Measurements from ENCODE around the gene RHOV.

The RHOV gene

GRCh38 chr15:40836020-40836419 lies 38.0 kb downstream of the RHOV start:
- no peaks in the 10 kb centered on the region for H3K4me1 ChIP-seq (ENCODE audit: control insufficient read depth, low read length)
- H3F3A ChIP-seq (ENCODE audit: control insufficient read depth, insufficient read depth) = no peaks in the 10 kb centered on the region
- no peak for TF ChIP-seq EZH2phosphoT487 (IDR thresholded peaks at IDR 0.05; ENCODE audit: borderline replicate concordance, low read length)
- no peak for TF ChIP-seq CTCF (IDR thresholded peaks at IDR 0.05; ENCODE audit: low read depth, low read length, poor library complexity, severe bottlenecking)
- H4K20me1 ChIP-seq (ENCODE audit: control insufficient read depth, insufficient read depth, low read depth, low read length) = no peaks in the 10 kb centered on the region
- H3K79me2 ChIP-seq (ENCODE audit: control insufficient read depth, low read length) = no peaks in the 10 kb centered on the region
- H3K36me3 ChIP-seq (ENCODE audit: control insufficient read depth, low read length) = no peaks in the 10 kb centered on the region
- no peak overlapping the region for H3K27ac ChIP-seq (ENCODE audit: low read depth, low read length)
- H3K9me2 ChIP-seq (replicated peaks; ENCODE audit: control insufficient read depth, low read length) = no peaks in the 10 kb centered on the region
- no peak overlapping the region for H3K4me2 ChIP-seq (ENCODE audit: low read length)
- H3K27me3 ChIP-seq (ENCODE audit: control insufficient read depth, low read length) = no peaks in the 10 kb centered on the region
- H3K4me3 ChIP-seq (ENCODE audit: low read length) = no peak overlapping the region
- H3K9me3 ChIP-seq (ENCODE audit: control insufficient read depth, insufficient read depth, low read length) = no peaks in the 10 kb centered on the region

- Histone ChIP-seq H3K27ac (ENCODE audit: low read depth, low read length) (no peak overlapping the region), H3K4me3 (ENCODE audit: low read length) (no peak overlapping the region), H3K9me3 (ENCODE audit: control insufficient read depth, insufficient read depth, low read length) (no peaks in the 10 kb centered on the region), H3K36me3 (ENCODE audit: control insufficient read depth, low read length) (no peaks in the 10 kb centered on the region), H3K27me3 (ENCODE audit: control insufficient read depth, low read length) (no peaks in the 10 kb centered on the region), H3K9me2 (replicated peaks; ENCODE audit: control insufficient read depth, low read length) (no peaks in the 10 kb centered on the region), H3K79me2 (ENCODE audit: control insufficient read depth, low read length) (no peaks in the 10 kb centered on the region), H3K4me1 (ENCODE audit: control insufficient read depth, low read length) (no peaks in the 10 kb centered on the region), H4K20me1 (ENCODE audit: control insufficient read depth, insufficient read depth, low read depth, low read length) (no peaks in the 10 kb centered on the region), H3F3A (ENCODE audit: control insufficient read depth, insufficient read depth) (no peaks in the 10 kb centered on the region), H3K4me2 (ENCODE audit: low read length) (no peak overlapping the region)
- TF ChIP-seq CTCF (IDR thresholded peaks at IDR 0.05; ENCODE audit: low read depth, low read length, poor library complexity, severe bottlenecking) (no peak), EZH2phosphoT487 (IDR thresholded peaks at IDR 0.05; ENCODE audit: borderline replicate concordance, low read length) (no peak)
Measured at GRCh38 chr15:40832903-40833302, 41.1 kb downstream of the RHOV start.

- Histone ChIP-seq H3K9me2 (replicated peaks; ENCODE audit: control insufficient read depth, low read length) (no peaks in the 10 kb centered on the region), H3K4me1 (ENCODE audit: control insufficient read depth, low read length) (no peaks in the 10 kb centered on the region), H3K9me3 (ENCODE audit: control insufficient read depth, insufficient read depth, low read length) (no peaks in the 10 kb centered on the region), H4K20me1 (ENCODE audit: control insufficient read depth, insufficient read depth, low read depth, low read length) (no peaks in the 10 kb centered on the region), H3K36me3 (ENCODE audit: control insufficient read depth, low read length) (no peaks in the 10 kb centered on the region), H3K4me2 (ENCODE audit: low read length) (no peak overlapping the region), H3K4me3 (ENCODE audit: low read length) (no peak overlapping the region), H3K27ac (ENCODE audit: low read depth, low read length) (no peak overlapping the region), H3K79me2 (ENCODE audit: control insufficient read depth, low read length) (no peaks in the 10 kb centered on the region), H3F3A (ENCODE audit: control insufficient read depth, insufficient read depth) (no peaks in the 10 kb centered on the region), H3K27me3 (ENCODE audit: control insufficient read depth, low read length) (no peaks in the 10 kb centered on the region; the same call in 1 of the 2 replicates)
- no peak for TF ChIP-seq CTCF (IDR thresholded peaks at IDR 0.05; ENCODE audit: low read depth, low read length, poor library complexity, severe bottlenecking)
- no peak for TF ChIP-seq EZH2phosphoT487 (IDR thresholded peaks at IDR 0.05; ENCODE audit: borderline replicate concordance, low read length)
Measured at GRCh38 chr15:40831861-40832260, 42.2 kb downstream of the RHOV start.

GRCh38 chr15:40830884-40831283 lies 43.1 kb downstream of the RHOV start:
- Histone ChIP-seq H3K36me3 (ENCODE audit: control insufficient read depth, low read length) (no peaks in the 10 kb centered on the region), H3K9me3 (ENCODE audit: control insufficient read depth, insufficient read depth, low read length) (no peaks in the 10 kb centered on the region), H3K4me2 (ENCODE audit: low read length) (no peak overlapping the region), H3K27me3 (ENCODE audit: control insufficient read depth, low read length) (peaks cover 9% of the 10 kb centered on the region), H3K79me2 (ENCODE audit: control insufficient read depth, low read length) (no peaks in the 10 kb centered on the region), H3K9me2 (replicated peaks; ENCODE audit: control insufficient read depth, low read length) (no peaks in the 10 kb centered on the region), H3F3A (ENCODE audit: control insufficient read depth, insufficient read depth) (no peaks in the 10 kb centered on the region), H3K4me1 (ENCODE audit: control insufficient read depth, low read length) (no peaks in the 10 kb centered on the region), H3K27ac (ENCODE audit: low read depth, low read length) (no peak overlapping the region), H3K4me3 (ENCODE audit: low read length) (no peak overlapping the region), H4K20me1 (ENCODE audit: control insufficient read depth, insufficient read depth, low read depth, low read length) (no peaks in the 10 kb centered on the region)
- TF ChIP-seq EZH2phosphoT487 (IDR thresholded peaks at IDR 0.05; ENCODE audit: borderline replicate concordance, low read length) (no peak), CTCF (IDR thresholded peaks at IDR 0.05; ENCODE audit: low read depth, low read length, poor library complexity, severe bottlenecking) (no peak)
